GM12801 (cell line): ENCODE results near the gene NUTF2.

Experiments
- CTCF ChIP-seq: IDR thresholded peaks from one replicate; pipeline ENCODE4 v1.5.1; 2011; ENCODE audit warnings: control low read depth; ENCODE audit not compliant: insufficient read length; ENCODE audit errors: extremely low read depth

Gene NUTF2

DNA sequence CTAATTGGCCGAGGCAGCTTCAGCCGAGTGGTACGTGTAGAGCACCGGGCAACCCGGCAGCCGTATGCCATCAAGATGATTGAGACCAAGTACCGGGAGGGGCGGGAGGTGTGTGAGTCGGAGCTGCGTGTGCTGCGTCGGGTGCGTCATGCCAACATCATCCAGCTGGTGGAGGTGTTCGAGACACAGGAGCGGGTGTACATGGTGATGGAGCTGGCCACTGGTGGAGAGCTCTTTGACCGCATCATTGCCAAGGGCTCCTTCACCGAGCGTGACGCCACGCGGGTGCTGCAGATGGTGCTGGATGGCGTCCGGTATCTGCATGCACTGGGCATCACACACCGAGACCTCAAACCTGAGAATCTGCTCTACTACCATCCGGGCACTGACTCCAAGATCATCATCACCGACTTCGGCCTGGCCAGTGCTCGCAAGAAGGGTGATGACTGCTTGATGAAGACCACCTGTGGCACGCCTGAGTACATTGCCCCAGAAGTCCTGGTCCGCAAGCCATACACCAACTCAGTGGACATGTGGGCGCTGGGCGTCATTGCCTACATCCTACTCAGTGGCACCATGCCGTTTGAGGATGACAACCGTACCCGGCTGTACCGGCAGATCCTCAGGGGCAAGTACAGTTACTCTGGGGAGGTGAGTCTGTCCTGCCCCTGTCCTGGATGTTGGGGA, 62.5 kb downstream of the NUTF2 start:
- TF ChIP-seq CTCF, result no peak

DNA sequence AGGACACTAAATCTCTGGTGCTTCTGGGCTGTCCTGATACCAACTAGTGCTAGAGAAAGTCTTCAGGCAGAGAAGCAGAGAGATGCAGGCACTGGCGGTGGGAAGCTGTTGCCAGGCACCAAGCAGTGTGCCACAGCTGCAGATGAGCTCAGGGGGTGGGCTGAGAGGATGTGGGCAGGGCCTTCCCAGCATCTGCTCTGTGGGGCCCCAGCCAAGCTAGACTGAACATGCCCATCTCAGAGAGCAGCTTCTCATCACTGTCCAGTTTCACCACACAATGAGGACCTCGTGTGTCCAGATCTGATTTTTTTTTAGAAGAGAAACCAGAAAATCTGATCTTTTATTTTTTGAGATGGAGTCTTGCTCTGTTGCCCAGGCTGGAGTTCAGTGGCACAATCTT, 63.4 kb downstream of the NUTF2 start:
- no peak for TF ChIP-seq CTCF

- TF ChIP-seq CTCF, result no peak
These were observed 68.2 kb downstream of the NUTF2 start for GRCh38 chr16:67914758-67915495.

DNA sequence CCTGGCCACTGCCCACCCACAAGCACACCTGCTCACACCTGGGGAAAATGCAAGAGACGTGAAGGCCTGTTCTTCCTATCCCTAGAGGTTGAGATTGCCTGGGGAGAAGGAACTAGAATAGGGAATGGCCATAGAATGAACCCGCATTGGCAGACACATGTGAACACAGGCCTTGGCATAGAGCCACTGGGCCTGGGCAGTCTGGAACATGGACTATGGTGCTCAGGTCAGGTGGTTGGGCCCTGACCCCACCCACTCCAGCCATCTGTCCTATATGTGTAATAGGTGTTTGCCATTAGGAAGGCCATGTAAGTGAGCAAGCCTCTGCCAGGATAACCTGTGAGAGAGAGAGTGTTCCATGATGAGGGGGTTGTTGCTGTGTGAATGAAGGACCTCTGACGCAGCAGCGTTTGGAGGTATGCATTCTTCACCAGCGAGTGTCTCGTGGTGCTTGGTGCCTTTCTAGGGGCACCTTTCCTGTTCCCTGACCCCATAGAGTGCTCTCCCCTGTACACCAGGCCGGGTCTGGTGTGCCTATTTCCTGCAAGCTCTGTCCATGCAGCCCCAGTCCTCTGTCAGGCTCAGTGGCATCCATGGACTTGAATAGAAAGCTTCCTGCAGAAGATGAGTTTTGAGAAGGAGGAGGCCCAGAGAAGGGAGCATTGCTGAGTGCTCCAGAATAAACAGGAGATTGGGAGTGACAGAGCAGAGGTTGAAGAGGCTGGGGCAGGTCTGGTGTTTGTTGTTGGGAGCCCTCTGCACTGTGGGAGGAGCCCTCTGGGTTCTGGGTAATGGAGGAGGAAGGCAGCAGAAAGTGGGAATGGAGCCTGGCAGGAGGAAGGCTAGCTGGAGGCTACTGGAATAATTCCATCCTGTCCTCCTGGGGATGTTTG, 69.3 kb downstream of the NUTF2 start:
- TF ChIP-seq CTCF, result no peak

DNA sequence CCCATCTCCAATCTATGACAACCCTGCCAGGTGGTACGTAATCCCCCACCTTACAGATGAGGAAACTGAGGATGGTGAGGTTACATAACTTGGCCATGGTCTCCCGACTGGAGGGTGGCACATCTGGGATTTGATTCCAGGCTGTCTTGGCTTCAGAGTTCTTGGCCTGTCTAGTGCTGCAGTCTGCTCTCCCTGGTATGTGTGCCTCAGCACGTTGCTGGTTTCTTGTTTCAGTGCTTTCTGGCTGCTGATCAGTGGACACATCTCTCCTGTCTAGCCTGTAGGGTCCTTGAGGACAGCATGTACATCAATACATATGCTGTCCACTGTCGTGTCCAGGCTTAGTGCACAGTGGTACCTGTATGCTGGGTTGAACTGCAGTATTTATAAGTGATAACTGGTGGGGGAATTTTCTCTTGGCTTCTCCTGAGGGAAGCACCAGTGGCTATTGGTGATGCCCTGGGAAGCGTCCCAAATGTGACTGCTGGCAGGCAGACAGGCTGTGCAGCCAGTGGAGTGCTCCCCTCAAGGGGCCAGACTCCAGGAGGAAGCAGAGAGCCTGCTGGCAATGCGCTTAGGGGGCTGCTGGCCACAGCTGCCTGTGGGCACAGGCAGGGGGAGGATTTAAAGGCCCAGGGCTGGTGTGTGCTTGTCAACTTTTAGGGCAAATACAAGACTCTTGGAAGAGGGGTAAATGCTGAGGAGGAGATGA, 70.6 kb downstream of the NUTF2 start:
- no peak for TF ChIP-seq CTCF

DNA sequence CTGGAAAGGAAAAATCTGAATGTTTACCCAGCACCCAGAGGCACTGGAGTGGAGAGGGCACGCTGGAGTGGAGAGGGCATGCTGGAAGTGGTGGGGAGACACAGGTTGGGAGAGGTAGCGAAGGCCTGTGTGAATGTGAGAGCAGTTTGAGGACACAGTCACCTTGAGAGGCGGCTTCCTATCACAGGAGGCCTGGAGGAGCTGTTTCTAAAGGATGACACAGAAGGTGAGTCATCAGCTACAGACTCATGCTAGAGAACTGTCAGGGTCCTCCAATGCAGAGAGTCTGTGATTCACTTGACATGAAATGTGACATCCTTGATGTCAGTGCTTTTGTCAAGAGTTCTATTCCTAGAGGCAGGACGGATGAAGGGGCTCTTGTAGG, 71.1 kb downstream of the NUTF2 start:
- no peak for TF ChIP-seq CTCF

DNA sequence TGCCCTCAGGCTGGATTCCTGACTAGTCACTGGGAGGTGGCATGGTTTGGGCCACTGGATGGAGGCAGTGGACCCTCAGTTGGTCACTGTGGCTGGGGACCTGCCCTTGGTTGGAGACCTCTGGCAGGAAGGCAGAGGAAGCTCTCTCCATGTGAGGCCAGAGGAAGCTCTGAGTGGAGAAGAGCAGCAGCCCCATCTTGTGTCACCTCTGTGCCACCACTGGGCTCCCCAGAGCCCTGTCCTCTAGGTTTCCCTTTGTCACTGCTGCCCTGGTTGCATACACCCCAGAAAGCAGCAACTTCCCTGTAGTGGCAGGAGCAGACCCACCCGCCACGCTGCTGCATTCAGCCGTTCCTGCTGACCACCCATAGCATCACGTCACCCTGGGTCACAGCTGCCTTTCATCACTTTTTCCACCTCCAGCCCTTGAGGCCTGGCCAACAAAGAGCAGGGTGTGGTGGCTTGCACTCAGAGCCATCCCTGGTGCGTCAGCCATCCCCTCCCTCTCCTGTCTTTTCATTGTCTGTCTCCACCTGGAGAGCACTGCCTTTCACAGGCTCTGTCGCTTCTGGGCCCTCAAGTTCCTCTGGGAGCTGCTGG, 73.0 kb downstream of the NUTF2 start:
- no peak for TF ChIP-seq CTCF
